NCI-H1105 (cell line): ENCODE data around the gene ATP10D.

Source experiments
- DNase-seq: peaks from one replicate; lab custom pipeline; 2025; lab: John Stamatoyannopoulos, UW

Gene ATP10D

GRCh38 chr4:47590325-47590724 is 105.2 kb downstream of the ATP10D start:
- no peak for DNase-seq

GRCh38 chr4:47597696-47598095 is 112.6 kb downstream of the ATP10D start:
- DNase-seq, result no peak

DNA sequence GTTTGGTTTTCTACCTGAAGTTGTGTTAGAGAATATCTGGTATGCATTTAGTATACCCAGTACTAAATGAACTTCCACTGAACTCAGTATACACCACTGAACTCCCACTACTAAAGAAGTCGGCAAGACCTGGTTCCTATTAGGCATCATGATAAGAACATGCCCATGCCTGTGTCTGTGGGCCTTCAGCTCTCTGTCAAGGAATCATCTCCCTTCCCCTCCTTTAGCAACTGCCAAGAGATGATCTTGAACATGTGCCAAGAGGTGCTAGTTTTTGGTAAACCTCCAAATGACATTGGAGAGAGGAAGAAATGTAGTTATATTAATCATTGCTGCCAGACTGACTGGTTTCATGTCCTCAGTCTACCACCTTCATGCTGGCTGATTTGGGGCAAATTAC is 113.2 kb downstream of the ATP10D start:
- no peak for DNase-seq

GRCh38 chr4:47598896-47599295 is 113.8 kb downstream of the ATP10D start:
- no peak for DNase-seq

DNA sequence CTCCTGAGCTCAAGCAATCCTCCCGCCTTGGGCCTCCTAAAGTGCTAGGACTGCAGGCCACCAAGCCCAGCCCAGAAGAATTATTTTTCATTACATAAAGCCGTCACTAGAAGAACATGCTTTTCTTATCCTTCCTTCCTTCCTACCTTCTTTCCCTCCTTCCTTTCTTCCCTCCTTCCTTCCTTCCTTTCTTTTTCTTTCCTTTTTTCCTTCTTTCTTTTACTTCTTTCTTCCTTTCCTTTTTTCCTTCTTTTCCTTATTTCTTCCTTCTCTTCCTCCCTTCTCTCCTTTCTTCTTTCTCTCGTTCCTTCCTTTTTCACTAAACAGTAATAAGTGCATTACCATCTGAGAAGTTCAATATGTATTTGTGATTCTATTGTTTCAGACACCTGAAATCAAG is 121.4 kb downstream of the ATP10D start:
- DNase-seq, result no peak

DNA sequence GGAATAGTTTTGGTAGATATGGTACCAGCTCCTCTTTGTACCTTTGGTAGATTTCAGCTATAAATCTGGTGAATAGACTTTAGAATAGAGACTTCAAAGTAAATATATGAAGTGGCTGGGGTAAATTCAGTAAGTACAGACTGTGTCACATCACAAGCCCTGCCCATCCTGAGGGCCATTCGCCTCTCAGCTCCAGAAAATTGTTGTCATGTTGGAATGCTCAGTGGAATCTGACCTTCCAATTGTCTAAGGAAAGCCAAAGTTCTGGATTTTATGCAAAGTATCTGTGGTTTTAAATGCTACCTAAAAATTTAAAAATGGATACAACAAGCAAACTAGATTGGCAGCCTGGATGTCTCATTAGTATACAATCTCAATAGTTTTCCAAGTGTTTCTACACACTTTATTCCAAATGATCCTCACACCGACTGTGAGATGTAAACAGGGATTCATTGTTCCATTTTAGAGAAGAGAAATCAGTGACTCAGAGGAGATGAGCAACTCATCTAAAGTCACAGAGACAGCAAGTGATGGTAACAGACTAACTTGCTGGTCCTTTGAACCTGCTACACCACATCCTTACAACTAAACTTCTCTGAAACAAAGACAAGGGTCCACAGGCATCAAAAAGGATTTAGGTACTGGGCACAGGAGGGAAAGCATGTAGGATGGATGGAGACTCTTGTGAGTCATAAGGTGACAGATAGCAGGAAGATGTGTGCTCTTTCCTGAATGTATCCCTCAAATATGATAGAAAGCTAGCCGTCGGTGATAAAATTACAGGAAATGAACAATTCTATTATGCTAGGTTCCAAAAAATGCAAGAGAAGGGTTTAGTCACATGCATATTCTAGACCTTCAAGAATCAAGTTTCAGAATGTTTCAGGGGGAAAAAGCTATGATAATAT is 127.3 kb downstream of the ATP10D start:
- no peak for DNase-seq

DNA sequence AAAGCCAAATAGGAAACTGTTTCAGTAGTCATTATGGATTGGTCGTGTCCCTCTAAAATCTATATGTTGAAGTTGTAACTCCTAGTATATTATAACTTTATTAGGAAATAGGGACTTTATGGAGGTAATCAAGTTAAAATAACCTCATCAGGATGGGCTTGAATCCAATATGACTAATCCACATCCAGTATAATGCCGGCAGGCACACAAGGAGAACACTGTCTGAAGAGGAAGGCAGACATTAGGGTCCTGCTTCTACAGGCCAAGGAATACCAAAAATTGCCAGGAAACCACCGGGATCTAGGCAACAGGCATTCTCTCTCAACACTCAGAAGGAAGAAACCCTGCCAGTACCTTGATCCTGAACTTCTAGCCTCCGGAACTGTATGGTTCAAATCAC is 130.3 kb downstream of the ATP10D start:
- no peak for DNase-seq

- DNase-seq, result no peak
Measured at GRCh38 chr4:47617607-47618006, 132.5 kb downstream of the ATP10D start.

GRCh38 chr4:47619691-47620090 is 134.6 kb downstream of the ATP10D start:
- DNase-seq, result no peak

GRCh38 chr4:47621181-47621580 is 136.1 kb downstream of the ATP10D start:
- no peak for DNase-seq

GRCh38 chr4:47624031-47624441 is 139.0 kb downstream of the ATP10D start:
- no peak for DNase-seq

GRCh38 chr4:47631161-47631560 is 146.1 kb downstream of the ATP10D start:
- DNase-seq, result no peak

GRCh38 chr4:47639531-47639930 is 154.5 kb downstream of the ATP10D start:
- DNase-seq, result no peak

DNA sequence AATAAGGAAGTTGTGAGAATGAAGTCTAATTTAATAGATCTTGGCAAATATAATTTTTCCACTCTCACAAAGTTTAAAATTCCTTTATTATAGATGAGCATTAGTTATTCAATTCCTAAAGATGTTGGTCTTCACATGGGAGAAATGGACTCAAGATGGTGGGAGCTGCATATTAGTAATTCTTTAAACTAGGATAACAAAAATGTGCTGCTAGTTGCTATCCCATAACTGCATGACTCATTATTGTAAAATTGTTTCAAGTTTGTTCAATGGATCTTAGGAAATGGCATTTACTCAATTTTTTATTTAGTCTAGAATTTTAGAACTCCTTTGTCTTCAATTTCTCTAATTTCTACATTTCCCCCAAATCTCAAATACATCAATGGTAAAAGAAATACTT is 155.8 kb downstream of the ATP10D start:
- no peak for DNase-seq

GRCh38 chr4:47641755-47642154 is 156.7 kb downstream of the ATP10D start:
- no peak for DNase-seq

DNA sequence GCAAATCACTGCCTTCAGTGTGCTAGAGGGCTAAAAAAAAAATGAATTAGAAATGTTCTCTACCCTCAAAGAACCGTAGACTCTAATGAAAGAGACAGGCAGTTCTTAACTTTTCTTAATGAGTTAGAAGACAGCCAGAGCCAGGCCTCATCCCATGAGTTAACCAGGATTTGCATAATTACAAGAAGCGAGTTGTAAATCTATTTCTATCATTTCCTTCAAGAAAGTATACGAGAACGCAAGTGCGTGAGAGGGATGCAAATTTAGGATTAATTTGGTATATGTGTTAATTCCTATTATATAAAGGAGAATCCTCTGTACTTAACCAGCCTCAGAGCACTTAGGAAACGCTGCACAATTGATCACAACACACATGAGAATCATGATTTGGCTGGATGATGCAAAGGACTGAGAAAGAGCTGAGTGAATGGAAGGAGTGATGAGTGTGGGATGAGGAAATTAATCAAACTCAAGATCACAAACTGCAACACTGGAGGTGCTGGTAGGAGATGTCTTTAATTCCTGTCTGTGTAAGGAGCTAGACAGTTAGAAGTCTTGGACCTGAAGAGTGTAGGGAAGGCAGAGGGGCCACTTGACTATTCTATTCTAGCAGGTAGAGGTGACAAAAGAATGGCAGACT is 157.2 kb downstream of the ATP10D start:
- DNase-seq, result no peak
